Glomerular visceral epithelial cell (primary cell): ENCODE data around the gene PDXK.

ENCODE experiments used
- DNase-seq: peaks from one replicate; pipeline ENCODE4 v3.0.0-alpha.2; 2016; ENCODE audit errors: extremely low spot score

The PDXK gene

DNA sequence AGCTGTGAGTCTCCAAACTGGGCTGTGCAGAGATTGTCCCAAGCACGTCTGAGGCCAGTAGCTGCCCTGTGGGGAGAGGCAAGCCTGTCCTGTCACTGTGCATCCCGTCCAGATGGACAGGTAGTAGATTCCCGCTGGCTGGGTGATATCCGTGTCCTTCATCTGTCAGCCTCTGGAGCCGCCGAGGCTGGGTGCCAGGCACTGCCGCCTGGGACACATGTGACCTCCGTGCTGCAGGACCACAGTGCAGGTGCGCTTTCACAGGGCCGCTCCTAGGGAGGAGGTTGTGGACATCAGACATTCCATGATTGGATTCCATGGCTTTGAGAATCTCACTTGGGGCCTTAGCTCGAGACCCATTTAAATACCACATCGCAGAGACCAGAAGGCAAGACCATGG lies 4.7 kb downstream of the PDXK start:
- DNase-seq, result no peak

- DNase-seq, result peak; percentile 42
These were observed 8.0 kb downstream of the PDXK start for GRCh38 chr21:43726686-43727518.

DNA sequence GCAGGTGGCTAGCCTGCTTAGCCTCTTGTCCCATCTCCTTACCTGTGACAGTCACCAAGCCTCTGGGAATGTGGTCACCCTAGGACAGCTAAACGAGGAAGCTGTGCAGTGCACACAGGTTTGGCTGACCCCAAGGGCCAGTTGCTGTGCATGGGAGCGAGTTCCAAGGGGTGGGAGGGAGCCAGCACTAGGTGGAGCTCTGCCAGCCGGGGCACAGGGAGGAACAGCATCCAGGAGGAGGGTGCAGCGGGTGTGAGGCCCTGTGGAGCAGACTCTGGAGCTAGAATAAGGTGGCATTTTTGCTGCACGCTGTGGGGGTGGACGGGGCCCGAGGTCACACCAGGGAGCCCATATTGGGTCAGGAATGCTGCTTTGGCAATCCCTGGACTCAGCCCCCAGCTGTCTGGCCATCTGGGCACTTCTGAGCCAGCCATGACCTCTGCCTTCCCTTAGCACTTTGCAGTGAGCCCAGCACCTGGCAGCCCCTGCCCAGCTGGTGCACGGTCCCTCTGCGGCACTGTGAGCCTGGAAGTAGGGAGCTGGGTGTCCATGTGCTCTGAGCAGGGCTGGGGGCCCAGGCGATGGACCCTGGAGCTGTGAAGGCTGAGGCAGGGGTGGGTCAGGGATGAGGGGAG lies 8.7 kb downstream of the PDXK start:
- peak; percentile 77 for DNase-seq

DNA sequence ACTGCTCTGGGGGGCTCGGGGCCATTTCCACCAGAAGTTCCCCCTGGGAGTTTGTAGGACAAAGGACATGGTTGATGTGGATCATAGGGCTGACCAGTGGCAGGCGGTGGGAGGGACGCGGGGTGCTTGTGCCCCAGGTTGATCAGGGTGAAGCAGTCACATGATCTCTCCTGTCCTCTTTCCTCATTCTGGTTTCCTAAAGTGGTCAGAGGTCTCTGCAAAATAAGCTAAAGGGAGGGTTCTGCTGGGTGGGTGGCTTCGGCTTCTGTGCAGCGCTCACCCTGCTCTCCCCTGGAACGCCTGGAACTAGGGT lies 9.2 kb downstream of the PDXK start:
- DNase-seq, result no peak

GRCh38 chr21:43728467-43729390 lies 9.8 kb downstream of the PDXK start:
- DNase-seq, result peak; percentile 99

- no peak for DNase-seq
These were observed 12.5 kb downstream of the PDXK start for GRCh38 chr21:43731476-43731875.

GRCh38 chr21:43731891-43732711 lies 13.2 kb downstream of the PDXK start:
- peak; percentile 83 for DNase-seq

- no peak for DNase-seq
These were observed 14.1 kb downstream of the PDXK start for GRCh38 chr21:43733060-43733459.

DNA sequence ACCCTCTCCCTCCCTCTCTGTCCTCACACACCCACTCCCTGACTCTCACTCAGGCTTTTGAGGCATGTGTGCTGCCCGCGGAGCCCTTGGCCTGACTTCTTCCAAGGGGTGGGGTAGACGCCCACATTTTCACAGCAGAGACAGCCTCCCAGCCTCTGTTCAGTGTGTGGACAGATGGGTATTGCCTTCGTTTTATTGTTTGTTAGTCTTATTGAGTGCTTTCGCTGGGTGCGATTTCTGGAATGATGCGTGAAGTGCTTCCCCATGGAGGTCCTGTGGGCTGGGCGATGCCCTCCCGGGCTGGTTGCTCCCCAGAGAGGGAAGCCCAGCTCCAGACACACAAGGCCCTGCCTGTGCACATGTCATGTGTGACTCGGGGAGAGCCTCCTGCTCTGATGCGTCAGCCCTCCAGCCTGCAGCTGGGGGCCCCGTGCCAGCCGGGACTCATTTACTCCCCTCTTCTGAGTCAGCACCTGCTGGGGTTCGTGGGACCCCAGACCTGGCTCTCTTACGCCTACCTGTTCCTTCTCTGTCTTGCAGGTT lies 14.7 kb downstream of the PDXK start:
- peak; percentile 82 for DNase-seq

GRCh38 chr21:43734131-43734927 lies 15.4 kb downstream of the PDXK start:
- peak; percentile 64 for DNase-seq

DNA sequence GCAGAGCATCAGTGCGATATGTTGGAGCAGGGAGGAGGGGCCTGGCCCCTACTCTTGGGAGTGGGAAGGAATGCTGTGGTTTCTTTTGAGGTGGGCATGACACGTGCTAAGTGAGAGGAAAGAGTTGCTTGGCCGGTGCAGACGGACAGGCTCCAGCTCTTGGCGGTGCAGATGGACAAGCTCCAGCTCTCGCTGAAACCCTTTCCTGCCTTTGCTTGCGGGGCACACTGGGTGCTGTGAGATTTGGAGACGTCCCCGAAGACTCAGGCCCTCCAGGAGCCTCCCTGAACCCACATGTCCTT lies 15.9 kb downstream of the PDXK start:
- peak; percentile 89 for DNase-seq

DNA sequence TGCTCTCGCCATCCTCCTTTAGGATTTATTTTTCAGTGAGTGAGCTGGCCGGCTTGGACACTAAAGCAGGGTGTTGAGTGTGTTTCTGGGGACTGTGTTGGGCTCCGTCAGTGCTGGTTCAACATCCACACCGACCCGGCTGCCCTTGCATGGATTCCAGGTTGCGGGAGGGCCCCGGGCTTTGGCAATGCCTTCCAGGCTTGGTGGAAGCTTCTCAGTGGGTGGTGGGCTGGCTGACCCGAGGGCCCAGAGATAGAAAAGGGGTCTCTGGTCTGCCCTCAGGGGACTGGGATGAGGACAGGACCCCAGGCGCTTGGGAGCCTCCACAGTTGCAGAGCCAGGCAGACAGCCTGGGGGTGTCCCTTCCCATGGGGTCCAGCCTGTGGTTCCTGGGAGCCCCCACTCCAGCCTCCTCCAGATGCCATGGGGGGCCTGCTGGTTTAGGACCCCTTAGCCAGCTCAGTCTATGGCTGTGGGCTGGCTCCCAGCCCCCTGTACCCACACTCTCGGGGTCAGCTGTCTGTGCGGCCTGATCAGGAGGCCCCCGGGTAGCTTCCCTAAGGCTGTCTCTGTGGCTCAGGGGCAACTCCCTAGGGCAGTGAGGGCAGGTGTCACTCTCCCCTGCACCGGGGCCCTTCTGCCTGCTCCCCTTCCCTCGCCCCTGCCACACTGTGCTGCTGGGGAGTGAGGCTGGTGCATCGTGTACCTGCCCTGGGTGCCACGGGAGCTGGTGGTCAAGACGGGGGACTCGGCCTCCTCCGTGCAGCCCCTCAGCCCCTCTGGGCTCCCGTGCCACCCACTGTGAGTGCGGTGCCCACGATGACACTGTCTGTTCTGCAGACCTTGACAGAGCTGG lies 16.5 kb downstream of the PDXK start:
- DNase-seq, result no peak

- peak; percentile 59 for DNase-seq
These were observed 17.4 kb downstream of the PDXK start for GRCh38 chr21:43736224-43736883.

GRCh38 chr21:43737158-43737950 lies 18.4 kb downstream of the PDXK start:
- DNase-seq, result no peak

DNA sequence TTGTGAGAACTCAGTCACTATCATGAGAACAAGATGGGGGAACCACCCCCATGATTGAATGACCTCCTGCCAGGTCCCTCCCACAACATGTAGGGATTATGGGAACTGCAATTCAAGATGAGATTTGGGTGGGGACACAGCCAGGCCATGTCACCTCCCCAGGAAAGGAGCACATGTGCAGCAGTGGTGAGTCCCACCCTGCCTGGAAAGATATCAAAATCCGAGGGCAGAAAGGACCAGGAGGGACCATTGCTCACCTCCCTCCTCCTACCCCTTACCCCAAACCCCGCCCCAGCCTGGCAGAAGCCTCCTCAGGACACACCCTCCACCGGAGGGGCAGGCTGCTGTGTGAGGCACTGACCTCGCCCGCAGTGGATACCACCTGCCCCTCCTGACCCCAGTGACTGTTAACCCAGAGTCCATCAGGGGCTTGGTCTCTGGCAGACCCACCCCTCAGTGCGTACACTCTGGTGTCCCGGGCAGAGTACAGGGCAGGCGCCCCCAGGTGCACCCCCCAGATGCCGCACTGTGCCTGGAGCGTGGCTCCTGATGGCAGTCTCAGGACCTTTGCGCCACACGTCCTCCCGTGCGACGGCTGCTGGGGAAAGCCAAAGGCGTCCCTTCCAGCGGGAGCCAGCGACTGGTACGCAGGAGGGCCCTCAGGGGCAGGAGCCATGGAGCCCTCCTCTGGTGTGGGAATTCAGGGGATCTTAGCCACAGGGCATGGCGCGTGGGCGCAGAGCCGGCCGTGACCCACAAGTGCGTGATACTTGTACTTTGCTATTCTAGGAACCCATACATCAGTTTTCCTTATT lies 20.9 kb downstream of the PDXK start:
- no peak for DNase-seq

GRCh38 chr21:43740497-43741156 lies 21.7 kb downstream of the PDXK start:
- DNase-seq, result peak; percentile 76
